Hepatic stellate cell (primary cell): ENCODE data around the gene ENTREP3.
"Not testable (repeated sequence)": the region's sequence is repeated elsewhere in the genome, so short reads cannot be mapped to it uniquely, and the experiment has no call there.

Experiments used
- DNase-seq: peaks from one replicate; pipeline ENCODE4 v3.0.0; 2011; ENCODE audit warnings: low spot score

Gene ENTREP3

GRCh38 chr1:155255243-155256007 lies at the start of gene ENTREP3:
Gene ENTREP3, minus strand, starts transcription at chr1:155255483. Its CDS starts 606 bp downstream, at chr1:155254877.
- peak; percentile 96 for DNase-seq

GRCh38 chr1:155304558-155305063 lies 49.3 kb upstream of the ENTREP3 start:
- no peak for DNase-seq

GRCh38 chr1:155301342-155301841 lies 46.1 kb upstream of the ENTREP3 start, which contains the start of gene PKLR:
Gene PKLR, minus strand, starts transcription at chr1:155301438. Its CDS starts 43 bp downstream, at chr1:155301395.
- no peak for DNase-seq

GRCh38 chr1:155300553-155301329 lies 45.5 kb upstream of the ENTREP3 start:
- DNase-seq, result no peak

GRCh38 chr1:155300024-155300423 lies 44.7 kb upstream of the ENTREP3 start:
- DNase-seq, result no peak

GRCh38 chr1:155297384-155297783 lies 42.1 kb upstream of the ENTREP3 start:
- no peak for DNase-seq

GRCh38 chr1:155296661-155297060 lies 41.4 kb upstream of the ENTREP3 start:
- no peak for DNase-seq

- DNase-seq, result no peak
These were observed 40.6 kb upstream of the ENTREP3 start for GRCh38 chr1:155295942-155296267.

- no peak for DNase-seq
These were observed 40.1 kb upstream of the ENTREP3 start for GRCh38 chr1:155295183-155295941.

- DNase-seq, result no peak
These were observed 39.4 kb upstream of the ENTREP3 start for GRCh38 chr1:155294520-155295182.

GRCh38 chr1:155293086-155293749 lies 37.9 kb upstream of the ENTREP3 start:
- DNase-seq, result no peak

GRCh38 chr1:155291006-155291405 lies 35.7 kb upstream of the ENTREP3 start:
- DNase-seq, result not testable (repeated sequence)

- DNase-seq, result no peak
These were observed 32.8 kb upstream of the ENTREP3 start for GRCh38 chr1:155287987-155288543.

- no peak for DNase-seq
These were observed 31.3 kb upstream of the ENTREP3 start for GRCh38 chr1:155286544-155286943.

- DNase-seq, result no peak
These were observed 30.4 kb upstream of the ENTREP3 start for GRCh38 chr1:155285631-155286044.

- DNase-seq, result no peak
These were observed 29.8 kb upstream of the ENTREP3 start for GRCh38 chr1:155285063-155285462.

GRCh38 chr1:155284476-155284875 lies 29.2 kb upstream of the ENTREP3 start:
- DNase-seq, result no peak

- DNase-seq, result no peak
These were observed 27.3 kb upstream of the ENTREP3 start for GRCh38 chr1:155282488-155283091.

- DNase-seq, result no peak
These were observed 24.0 kb upstream of the ENTREP3 start for GRCh38 chr1:155279268-155279667.

- no peak for DNase-seq
These were observed 23.4 kb upstream of the ENTREP3 start for GRCh38 chr1:155278689-155279160.
